ENCODE measurements around the gene EXT2.

The EXT2 gene

DNA sequence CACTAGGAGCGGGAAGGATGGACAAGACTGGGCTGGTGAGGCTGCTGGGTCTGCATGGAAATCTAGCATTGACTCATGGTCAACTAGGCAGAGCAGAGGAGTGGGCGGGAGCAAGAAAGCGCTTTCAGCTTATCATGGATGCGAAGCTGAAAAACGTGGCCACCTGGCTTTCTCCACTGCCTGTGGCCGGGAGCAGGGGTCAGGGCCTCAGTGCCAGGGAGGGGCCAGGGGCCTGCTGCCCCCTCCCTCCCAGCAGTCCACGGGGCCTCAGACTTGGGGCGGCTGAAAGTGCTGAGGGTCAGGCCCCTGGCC lies 168.9 kb downstream of the EXT2 start:
- no peak for TF ChIP-seq ZFX (IDR thresholded peaks at IDR 0.05; ENCODE audit: borderline replicate concordance)
- TF ChIP-seq, protein P1, sequence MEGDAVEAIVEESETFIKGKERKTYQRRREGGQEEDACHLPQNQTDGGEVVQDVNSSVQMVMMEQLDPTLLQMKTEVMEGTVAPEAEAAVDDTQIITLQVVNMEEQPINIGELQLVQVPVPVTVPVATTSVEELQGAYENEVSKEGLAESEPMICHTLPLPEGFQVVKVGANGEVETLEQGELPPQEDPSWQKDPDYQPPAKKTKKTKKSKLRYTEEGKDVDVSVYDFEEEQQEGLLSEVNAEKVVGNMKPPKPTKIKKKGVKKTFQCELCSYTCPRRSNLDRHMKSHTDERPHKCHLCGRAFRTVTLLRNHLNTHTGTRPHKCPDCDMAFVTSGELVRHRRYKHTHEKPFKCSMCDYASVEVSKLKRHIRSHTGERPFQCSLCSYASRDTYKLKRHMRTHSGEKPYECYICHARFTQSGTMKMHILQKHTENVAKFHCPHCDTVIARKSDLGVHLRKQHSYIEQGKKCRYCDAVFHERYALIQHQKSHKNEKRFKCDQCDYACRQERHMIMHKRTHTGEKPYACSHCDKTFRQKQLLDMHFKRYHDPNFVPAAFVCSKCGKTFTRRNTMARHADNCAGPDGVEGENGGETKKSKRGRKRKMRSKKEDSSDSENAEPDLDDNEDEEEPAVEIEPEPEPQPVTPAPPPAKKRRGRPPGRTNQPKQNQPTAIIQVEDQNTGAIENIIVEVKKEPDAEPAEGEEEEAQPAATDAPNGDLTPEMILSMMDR (IDR thresholded peaks at IDR 0.05): no peak
- no peak overlapping the region for H3K27ac ChIP-seq

DNA sequence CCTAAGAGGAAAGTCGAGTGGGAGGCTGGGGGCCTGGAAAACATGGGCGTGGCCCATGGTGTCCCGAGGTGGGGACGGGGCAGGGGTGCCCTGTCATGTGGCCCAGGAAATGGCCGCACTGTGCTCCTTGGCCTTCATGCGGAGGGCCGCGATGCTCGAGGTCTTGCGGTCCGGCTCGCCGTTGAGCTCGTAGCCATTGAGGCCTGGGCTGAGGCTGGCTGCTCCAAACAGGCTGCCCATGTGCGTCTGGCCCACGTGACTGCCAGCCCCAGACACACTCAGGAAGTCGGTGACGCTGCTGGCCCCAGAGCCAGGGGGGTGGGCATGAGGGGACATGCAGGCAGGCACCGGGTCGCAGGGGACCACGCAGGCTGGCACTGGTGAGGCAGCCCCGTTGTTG lies 169.3 kb downstream of the EXT2 start:
- H3K27ac ChIP-seq: no peak overlapping the region
- no peak for TF ChIP-seq ZFX (IDR thresholded peaks at IDR 0.05; ENCODE audit: borderline replicate concordance)
- TF ChIP-seq, protein P1 (IDR thresholded peaks at IDR 0.05): no peak

GRCh38 chr11:44266056-44266780 lies 170.7 kb downstream of the EXT2 start:
- no peak for TF ChIP-seq ZFX (IDR thresholded peaks at IDR 0.05; ENCODE audit: borderline replicate concordance)
- TF ChIP-seq, protein P1 (IDR thresholded peaks at IDR 0.05): no peak
- no peak overlapping the region for H3K27ac ChIP-seq

DNA sequence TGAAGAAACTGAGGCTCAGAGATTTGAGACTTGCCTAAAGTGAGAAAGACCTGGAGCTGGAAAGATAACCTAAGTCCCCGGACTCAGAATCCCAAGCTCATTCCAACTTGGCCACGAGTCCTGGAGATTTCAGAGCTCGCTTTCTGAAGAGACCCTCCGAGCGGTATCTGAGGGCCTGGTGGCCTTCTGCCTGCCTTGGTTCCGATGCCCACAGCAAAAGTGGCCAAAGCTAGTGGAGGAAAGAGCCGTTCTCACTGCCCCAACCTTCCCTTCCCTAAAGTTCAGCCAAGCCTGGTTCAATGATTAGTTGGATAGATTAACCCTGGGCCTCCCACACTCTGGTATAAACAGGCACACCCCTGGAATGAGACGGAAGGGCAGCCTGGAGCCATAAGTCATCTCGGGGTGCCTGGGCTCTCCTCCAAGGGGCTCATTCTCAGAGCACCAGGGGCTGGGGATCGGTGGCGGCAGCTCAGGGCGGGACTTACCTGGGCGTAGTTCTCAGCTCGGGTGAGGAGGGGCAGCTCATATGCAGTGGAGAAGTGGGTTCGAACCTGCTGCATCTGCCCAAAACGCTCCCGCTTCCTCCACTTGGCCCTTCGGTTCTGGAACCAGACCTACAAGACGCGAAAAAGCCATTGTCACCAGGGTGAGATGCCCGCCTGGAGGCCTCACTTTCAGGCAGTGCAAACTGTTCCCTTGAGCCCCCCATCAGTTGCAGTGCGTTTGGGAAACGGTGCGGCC lies 171.7 kb downstream of the EXT2 start:
- TF ChIP-seq, protein P1 (IDR thresholded peaks at IDR 0.05): no peak
- TF ChIP-seq ZFX (IDR thresholded peaks at IDR 0.05; ENCODE audit: borderline replicate concordance): no peak
- no peak overlapping the region for H3K27ac ChIP-seq

GRCh38 chr11:44267750-44268613 lies 172.5 kb downstream of the EXT2 start:
- H3K27ac ChIP-seq: no peak overlapping the region
- TF ChIP-seq ZFX (IDR thresholded peaks at IDR 0.05; ENCODE audit: borderline replicate concordance): no peak
- TF ChIP-seq, protein P1 (IDR thresholded peaks at IDR 0.05): no peak

- TF ChIP-seq, protein P1 (IDR thresholded peaks at IDR 0.05): no peak
- TF ChIP-seq ZFX (IDR thresholded peaks at IDR 0.05; ENCODE audit: borderline replicate concordance): no peak
Measured at GRCh38 chr11:44268614-44269080, 173.2 kb downstream of the EXT2 start.

More at GRCh38 chr11:44268614-44269080, 173.2 kb downstream of the EXT2 start:
- no peak overlapping the region for H3K27ac ChIP-seq

All from 22Rv1 (cell line).